Retina (tissue), 1 donor: ENCODE data around the gene MSI2.

Experiments
- DNase-seq: peaks from one replicate; pipeline ENCODE4 v3.0.0-alpha.2; 2016

Gene MSI2

GRCh38 chr17:57445772-57446472 is 189.6 kb downstream of the MSI2 start:
- DNase-seq = no peak

DNA sequence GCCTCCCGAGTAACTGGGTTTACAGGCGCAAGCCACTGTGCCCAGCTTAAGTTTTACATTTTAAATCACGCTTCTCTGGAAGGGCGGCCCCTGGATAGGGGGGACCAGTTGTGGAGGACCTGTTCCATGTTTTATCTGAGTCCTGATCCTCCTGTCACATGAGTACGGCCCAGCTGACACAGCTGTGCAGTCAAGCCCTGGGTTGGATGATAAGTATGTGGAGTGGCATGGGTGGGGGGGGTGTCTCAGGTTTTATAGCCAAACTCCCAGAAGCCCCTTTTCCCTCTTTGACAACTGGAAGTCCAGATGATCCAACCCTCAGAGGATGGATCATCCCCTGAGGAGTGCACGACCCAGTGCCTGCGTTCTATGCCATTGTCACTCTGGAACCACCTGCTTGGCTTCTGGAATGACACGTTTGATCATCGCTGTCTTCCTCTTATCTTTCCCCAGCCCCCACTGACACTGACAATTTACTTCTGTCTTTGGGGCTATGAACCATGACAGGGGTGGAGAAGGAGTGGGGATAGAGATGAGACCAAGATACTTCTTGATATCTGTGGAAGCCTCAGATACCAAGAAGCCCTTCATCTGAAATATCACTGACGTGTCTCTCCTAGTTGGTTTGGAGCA is 191.2 kb downstream of the MSI2 start:
- DNase-seq = no peak

DNA sequence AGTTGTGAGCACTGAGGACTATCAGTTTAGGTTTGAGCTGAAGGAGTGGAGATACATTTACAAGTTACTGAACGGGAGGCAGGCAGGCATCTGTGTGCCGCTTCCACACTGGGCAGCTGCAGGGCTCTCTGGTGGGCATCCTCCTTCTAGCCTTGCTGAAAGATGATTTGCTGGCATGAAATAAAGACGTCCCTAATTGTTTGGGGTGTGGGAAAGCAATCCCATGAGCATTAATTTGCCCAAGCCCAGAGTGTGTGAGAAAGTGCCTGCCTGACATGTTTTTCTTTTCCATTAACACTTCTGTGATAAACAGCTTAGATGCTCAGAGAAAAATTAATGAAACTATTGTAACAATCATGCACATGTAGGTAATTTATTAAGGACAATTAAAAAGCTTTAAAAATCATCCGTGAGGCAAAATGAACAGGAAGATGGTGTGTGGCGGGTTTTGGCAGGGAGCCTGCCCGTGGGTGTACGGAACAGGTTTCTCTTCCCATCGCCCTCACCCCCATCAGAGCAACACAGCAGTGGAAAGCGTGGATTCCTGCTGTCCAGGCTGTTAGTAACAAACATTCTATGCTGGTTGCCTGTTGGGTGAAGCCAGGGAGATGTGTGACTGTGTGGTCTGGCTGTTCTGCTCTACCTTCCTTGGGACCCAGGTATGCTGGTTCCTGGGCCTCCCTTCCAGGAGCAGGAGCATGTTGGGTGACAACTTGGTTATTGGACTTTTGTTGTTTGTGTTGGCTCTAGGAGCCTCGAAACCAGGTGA is 191.9 kb downstream of the MSI2 start:
- DNase-seq = no peak

- DNase-seq = no peak
Measured at GRCh38 chr17:57448759-57449283, 192.5 kb downstream of the MSI2 start.

- no peak for DNase-seq
Measured at GRCh38 chr17:57451191-57451590, 194.9 kb downstream of the MSI2 start.

- no peak for DNase-seq
Measured at GRCh38 chr17:57451643-57452042, 195.3 kb downstream of the MSI2 start.

DNA sequence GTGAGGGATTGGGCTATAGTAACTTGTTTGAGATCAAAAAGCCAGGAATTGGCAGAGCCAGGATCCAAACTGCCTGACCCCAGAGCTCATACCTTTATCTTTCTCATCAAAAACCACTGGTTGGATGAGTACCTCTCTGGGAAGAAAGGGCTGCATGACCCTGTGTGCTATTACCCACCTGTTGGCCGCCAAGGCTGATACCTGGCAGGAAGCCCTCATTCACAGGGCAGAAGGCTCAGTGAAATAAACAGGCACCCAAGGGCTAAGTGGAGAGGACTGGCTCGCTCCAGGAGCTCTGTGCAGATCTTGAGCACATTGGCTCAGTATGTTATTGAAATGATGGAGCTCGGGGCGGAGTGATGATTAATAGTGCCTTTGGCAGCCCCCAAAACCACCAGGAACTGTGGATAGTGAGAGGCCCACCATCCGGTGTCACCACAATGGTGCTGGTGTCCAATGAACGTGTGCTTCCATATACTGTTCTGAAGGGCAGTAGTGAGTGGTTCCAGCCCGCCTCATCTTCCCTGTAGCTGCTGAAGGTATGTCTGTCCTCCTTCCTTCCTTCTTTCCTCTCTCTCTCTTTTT is 197.6 kb downstream of the MSI2 start:
- DNase-seq = no peak

- DNase-seq = peak; percentile 52
Measured at GRCh38 chr17:57454729-57455062, 198.4 kb downstream of the MSI2 start.

- DNase-seq = peak; percentile 71
Measured at GRCh38 chr17:57455063-57455914, 199.0 kb downstream of the MSI2 start.

DNA sequence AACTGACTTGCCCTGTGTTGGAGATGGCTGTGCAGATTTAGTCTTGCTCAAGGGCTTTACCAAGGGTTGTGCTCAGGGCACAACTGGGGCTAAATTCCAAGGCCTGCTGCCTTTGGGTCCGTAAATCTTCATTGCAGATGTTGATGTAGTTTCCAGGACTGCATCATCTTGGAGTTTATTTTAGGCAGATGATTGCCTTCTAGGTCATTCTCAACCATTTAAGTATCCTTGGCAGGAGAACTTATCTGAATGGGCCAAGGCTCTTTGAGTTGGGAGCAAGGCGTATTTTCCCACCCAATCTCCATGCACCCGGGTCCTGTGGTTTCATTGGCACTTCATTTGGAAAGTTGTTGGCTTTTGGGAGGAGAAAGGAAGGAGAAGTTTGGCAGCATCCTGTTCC is 200.3 kb downstream of the MSI2 start:
- DNase-seq = no peak

- no peak for DNase-seq
Measured at GRCh38 chr17:57457188-57457587, 200.9 kb downstream of the MSI2 start.

GRCh38 chr17:57458718-57459285 is 202.5 kb downstream of the MSI2 start:
- no peak for DNase-seq

DNA sequence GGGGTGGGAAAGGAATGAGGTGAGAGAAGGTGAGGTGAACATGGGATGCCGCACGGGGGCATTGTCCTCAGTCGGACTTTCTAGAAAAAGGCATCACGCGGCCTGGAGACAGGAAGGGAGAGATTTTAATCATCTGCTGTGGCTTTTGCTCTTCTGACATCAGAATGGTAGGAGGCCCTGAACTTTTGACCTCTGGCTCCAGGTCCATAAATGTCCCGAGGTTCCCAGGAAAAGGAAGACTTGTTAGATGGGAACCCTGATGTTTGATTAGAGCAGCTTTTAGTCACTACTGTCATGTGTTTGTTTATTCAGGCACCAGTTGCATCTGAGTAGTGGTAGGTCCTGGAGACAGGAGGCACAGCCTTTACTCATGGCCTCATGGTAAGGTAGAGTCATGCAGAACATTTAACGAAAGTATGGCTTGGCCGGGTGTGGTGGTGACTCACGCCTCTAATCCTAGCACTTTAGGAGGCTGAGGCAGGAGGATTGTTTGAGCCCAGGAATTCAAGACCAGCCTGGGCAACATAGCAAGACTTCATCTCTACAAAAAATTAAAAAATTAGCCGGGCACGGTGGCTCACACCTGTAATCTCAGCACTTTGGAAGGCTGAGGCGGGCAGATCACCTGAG is 203.1 kb downstream of the MSI2 start:
- DNase-seq = no peak

- DNase-seq = no peak
Measured at GRCh38 chr17:57461082-57461481, 204.8 kb downstream of the MSI2 start.

- DNase-seq = no peak
Measured at GRCh38 chr17:57462007-57462579, 205.8 kb downstream of the MSI2 start.

GRCh38 chr17:57463103-57463885 is 207.0 kb downstream of the MSI2 start:
- no peak for DNase-seq

DNA sequence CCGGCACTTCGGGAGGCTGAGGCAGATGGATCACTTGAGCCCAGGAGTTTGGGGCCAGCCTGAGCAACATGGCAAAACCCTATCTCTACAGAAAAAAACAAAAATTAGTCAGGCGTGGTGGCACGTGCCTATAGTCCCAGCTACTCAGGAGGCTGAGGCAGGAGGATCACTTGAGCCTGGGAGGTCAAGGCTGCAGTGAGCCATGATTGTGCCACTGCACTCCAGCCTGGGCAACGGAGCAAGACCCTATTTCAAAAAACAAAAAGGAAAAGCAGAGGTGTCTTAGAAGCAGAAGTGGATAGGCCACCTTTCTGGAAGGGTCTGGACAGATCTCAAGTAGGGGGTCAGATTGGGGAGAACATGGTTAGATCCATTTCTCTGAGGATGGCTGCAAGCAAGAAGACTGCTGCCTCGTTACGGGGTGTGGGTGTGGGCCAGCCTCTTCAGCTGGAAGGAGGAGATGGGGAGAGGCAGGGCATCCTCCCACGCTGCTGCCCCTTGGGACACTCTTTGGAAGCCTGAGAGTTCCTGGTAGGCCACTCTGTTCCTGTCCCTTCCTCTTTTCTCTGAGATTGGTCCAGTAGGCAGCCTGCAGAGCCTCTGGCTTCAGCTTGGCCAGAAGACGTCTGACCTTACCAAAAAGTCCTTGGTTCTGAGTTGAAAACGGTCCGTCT is 208.0 kb downstream of the MSI2 start:
- no peak for DNase-seq

- no peak for DNase-seq
Measured at GRCh38 chr17:57465610-57466009, 209.3 kb downstream of the MSI2 start.

GRCh38 chr17:57466017-57466471 is 209.7 kb downstream of the MSI2 start:
- peak; percentile 88 for DNase-seq

DNA sequence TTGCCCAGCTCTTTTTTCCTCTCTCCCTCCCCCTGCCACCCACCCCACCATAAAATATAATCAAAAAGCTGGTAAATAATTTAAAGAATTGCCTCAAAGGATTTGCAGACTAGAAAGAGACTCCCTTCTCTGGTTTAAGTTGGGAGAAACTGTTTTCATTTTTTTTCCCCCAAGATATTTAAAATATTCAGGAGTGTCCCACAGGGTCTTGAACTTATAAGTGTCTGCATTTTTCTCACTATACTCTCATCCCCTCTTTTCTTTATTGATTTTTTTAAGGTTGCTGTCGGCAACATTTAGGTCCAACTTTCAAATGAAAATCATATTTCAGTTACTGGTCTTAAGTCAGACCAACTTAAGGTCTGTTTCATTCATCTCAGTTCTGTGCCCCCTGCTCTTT is 210.2 kb downstream of the MSI2 start:
- DNase-seq = no peak
